ENCODE measurements around the gene DIO1. TPM values are rescaled to one million over a fixed set of nuclear protein-coding genes. Genes with fewer than 3 reads are reported as not detected.
"Not testable (repeated sequence)": the region's sequence is repeated elsewhere in the genome, so short reads cannot be mapped to it uniquely, and the experiment has no call there.

Gene DIO1
- total and polyA plus RNA-seq, 11 donors: not detected

GRCh38 chr1:53871221-53871620 is 22.8 kb upstream of the DIO1 start:
- DNase-seq (no peak), ATAC-seq (no peak)
- WGBS, 4 donors: 77 to 87% (median 81%) methylated on average over 4 of the region's 4 CpGs
- Histone ChIP-seq H3K4me1 (no peaks in the 10 kb centered on the region), H3K4me3 (no peak overlapping the region), H3K9me3 (no peaks in the 10 kb centered on the region), H3K27me3 (no peaks in the 10 kb centered on the region), H3K36me3 (peaks cover 0 to 97% (median 74%) of the 10 kb centered on the region in 9 donors), H3K27ac (no peak overlapping the region)
- no peak for TF ChIP-seq POLR2A (IDR thresholded peaks at IDR 0.05)
- no peak for TF ChIP-seq CTCF (IDR thresholded peaks at IDR 0.05)
- intact Hi-C loops (cut with DNase I): loop anchor here in 1 of 10 donors (10.0 kb wide), 1 partner anchor 56 kb away; no protein-coding TSS in a partner anchor

GRCh38 chr1:53871773-53872484 is 22.1 kb upstream of the DIO1 start:
- peaks cover 0 to 97% (median 74%) of the 10 kb centered on the region in 9 donors for H3K36me3 ChIP-seq
- H3K9me3 ChIP-seq: no peaks in the 10 kb centered on the region
- H3K4me1 ChIP-seq: no peaks in the 10 kb centered on the region
- ATAC-seq (no peak), DNase-seq (no peak)
- H3K27ac ChIP-seq: no peak overlapping the region
- no peak for TF ChIP-seq POLR2A (IDR thresholded peaks at IDR 0.05)
- no peak for TF ChIP-seq CTCF (IDR thresholded peaks at IDR 0.05)
- intact Hi-C loops (cut with DNase I): loop anchor here in 1 of 10 donors (10.0 kb wide), 1 partner anchor 57 kb away; no protein-coding TSS in a partner anchor
- WGBS, 4 donors: 77 to 88% (median 80%) methylated on average over 5 of the region's 5 CpGs
- H3K4me3 ChIP-seq: no peak overlapping the region
- H3K27me3 ChIP-seq: no peaks in the 10 kb centered on the region

GRCh38 chr1:53875150-53875549 is 18.8 kb upstream of the DIO1 start:
- H3K36me3 ChIP-seq: peaks cover 0 to 94% (median 74%) of the 10 kb centered on the region in 9 donors
- intact Hi-C loops (cut with DNase I): loop anchor here in 5 of 10 donors (5.0 to 10.0 kb wide), 3 partner anchors 60 to 87 kb away; no protein-coding TSS in a partner anchor
- not testable (repeated sequence) for ATAC-seq

GRCh38 chr1:53878492-53879105 is 15.4 kb upstream of the DIO1 start:
- intact Hi-C loops (cut with DNase I): loop anchor here in 5 of 10 donors (5.0 to 10.0 kb wide), 3 partner anchors 64 to 84 kb away; no protein-coding TSS in a partner anchor
- Histone ChIP-seq H3K27ac (no peak overlapping the region), H3K4me3 (no peak overlapping the region), H3K27me3 (no peaks in the 10 kb centered on the region), H3K36me3 (peaks cover 2 to 91% (median 84%) of the 10 kb centered on the region in 9 donors), H3K9me3 (peaks cover 0 to 4% (median 0%) of the 10 kb centered on the region in 12 donors), H3K4me1 (no peaks in the 10 kb centered on the region)
- WGBS, 4 donors: 49 to 55% (median 53%) methylated on average over 5 of the region's 5 CpGs
- DNase-seq (no peak), ATAC-seq (no peak)
- TF ChIP-seq CTCF (IDR thresholded peaks at IDR 0.05): peak; percentile 26 to 68 (median 54)
- no peak for TF ChIP-seq POLR2A (IDR thresholded peaks at IDR 0.05)

More at GRCh38 chr1:53875150-53875549, 18.8 kb upstream of the DIO1 start:
- H3K4me1 ChIP-seq, H3K27ac ChIP-seq, DNase-seq, H3K9me3 ChIP-seq, H3K4me3 ChIP-seq, H3K27me3 ChIP-seq: not testable (repeated sequence)
- WGBS, 4 donors: 87 to 98% (median 97%) methylated on average over 2 of the region's 2 CpGs

- not testable (repeated sequence) for H3K4me1 ChIP-seq, H3K27ac ChIP-seq, H3K27me3 ChIP-seq, H3K4me3 ChIP-seq, ATAC-seq, H3K9me3 ChIP-seq, DNase-seq
- intact Hi-C loops (cut with DNase I): loop anchor here in 2 of 10 donors (10.0 kb wide), 1 partner anchor 173 kb away; the partner anchor contains the start of genes TCEANC2 (in 2 of the 2) and TMEM59 (in 2 of the 2)
- WGBS, 4 donors: 95 to 99% (median 97%) methylated on average over 2 of the region's 2 CpGs
- H3K36me3 ChIP-seq: peaks cover 1 to 90% (median 61%) of the 10 kb centered on the region in 9 donors
These were observed 12.1 kb upstream of the DIO1 start for GRCh38 chr1:53881853-53882252.

- H3K9me3 ChIP-seq, ATAC-seq, H3K4me1 ChIP-seq, H3K4me3 ChIP-seq, H3K27ac ChIP-seq, DNase-seq, H3K27me3 ChIP-seq: not testable (repeated sequence)
- H3K36me3 ChIP-seq: peaks cover 0 to 90% (median 48%) of the 10 kb centered on the region in 9 donors
- 93 to 98% (median 97%) methylated on average over 6 of the region's 6 CpGs for WGBS, 4 donors
- intact Hi-C loops (cut with DNase I): loop anchor here in 2 of 10 donors (10.0 kb wide), 1 partner anchor 171 kb away; the partner anchor contains the start of genes TCEANC2 (in 2 of the 2) and TMEM59 (in 2 of the 2)
These were observed 10.4 kb upstream of the DIO1 start for GRCh38 chr1:53883600-53883999.

All from heart left ventricle (tissue), 16 donors.